OCI-LY7 (cell line): ENCODE results near the gene FRMD3. TPM values are rescaled to one million over a fixed set of nuclear protein-coding genes. Genes with fewer than 3 reads are reported as not detected.

ENCODE experiments used
- BruUV-seq: library from RNA; stranded (reverse); fragments of 400-500 nt; replicated peaks from 2 replicates; lab custom pipeline; 2021; lab: Mats Ljungman, UMichigan
- CTCF ChIA-PET: fragments of 300-600 bp; sonication (Branson Sonifier 250); formaldehyde crosslinking; loops from one replicate; lab custom pipeline; 2022; ENCODE audit warnings: antibody characterized with exemption; ENCODE audit not compliant: unreplicated experiment; lab: Charles Lee
- POLR2A ChIA-PET: fragments of 300-600 bp; sonication (Branson Sonifier 250); formaldehyde crosslinking; loops from one replicate; lab custom pipeline; 2022; ENCODE audit warnings: antibody characterized with exemption; lab: Charles Lee
- DNase-seq: peaks from one replicate; pipeline ENCODE4 v3.0.0-alpha.2; 2015; ENCODE audit warnings: low spot score
- H2AFZ ChIP-seq: fragments of 200-600 bp; sonication (generic), shearing (Covaris generic); 2 replicates; pipeline ENCODE4 v1.6.1; 2014; ENCODE audit warnings: mild to moderate bottlenecking, antibody characterized with exemption, low read length, moderate library complexity
- H3K27ac ChIP-seq: fragments of 200-600 bp; sonication (generic); 2 replicates; pipeline ENCODE4 v1.5.1; 2014; ENCODE audit warnings: mixed run types, low read depth, mild to moderate bottlenecking, moderate library complexity, low read length, inconsistent platforms; ENCODE audit not compliant: poor library complexity, severe bottlenecking
- H3K36me3 ChIP-seq: fragments of 200-600 bp; sonication (generic); 2 replicates; pipeline ENCODE4 v1.6.1; 2014; ENCODE audit warnings: mild to moderate bottlenecking, antibody characterized with exemption, low read length, moderate library complexity, mixed read lengths; ENCODE audit not compliant: insufficient read depth
- H3K4me1 ChIP-seq: fragments of 200-600 bp; sonication (generic); 2 replicates; pipeline ENCODE4 v1.5.1; 2014; ENCODE audit warnings: mild to moderate bottlenecking, low read length; ENCODE audit not compliant: insufficient read depth, poor library complexity, severe bottlenecking
- H3K4me2 ChIP-seq: fragments of 200-600 bp; sonication (generic); 2 replicates; pipeline ENCODE4 v1.6.1; 2014; ENCODE audit warnings: mild to moderate bottlenecking, low read length
- H3K4me3 ChIP-seq: fragments of 200-600 bp; sonication (generic); 2 replicates; pipeline ENCODE4 v1.5.1; 2014; ENCODE audit warnings: mild to moderate bottlenecking, low read depth, low read length; ENCODE audit not compliant: poor library complexity, severe bottlenecking
- H3K79me2 ChIP-seq: fragments of 200-600 bp; sonication (generic); 2 replicates; pipeline ENCODE4 v1.6.1; 2016; ENCODE audit warnings: low read depth, mild to moderate bottlenecking, low read length, moderate library complexity, mixed read lengths; ENCODE audit not compliant: insufficient read depth
- H3K9me2 ChIP-seq: fragments of 200-600 bp; sonication (generic); 2 replicates; pipeline ENCODE4 v1.6.1; 2016; ENCODE audit warnings: mild to moderate bottlenecking, low read length, mixed read lengths; ENCODE audit not compliant: insufficient read depth
- H3K9me3 ChIP-seq: fragments of 200-600 bp; sonication (generic); 2 replicates; pipeline ENCODE4 v1.6.1; 2014; ENCODE audit warnings: mild to moderate bottlenecking, mixed run types, low read length, mixed read lengths
- H4K20me1 ChIP-seq: fragments of 200-600 bp; sonication (generic); 2 replicates; pipeline ENCODE4 v1.6.1; 2014; ENCODE audit warnings: mild to moderate bottlenecking, antibody characterized with exemption, low read length, moderate library complexity, mixed read lengths; ENCODE audit not compliant: insufficient read depth
- CTCF ChIP-seq: fragments of 200-600 bp; sonication (generic); conservative IDR thresholded peaks from 2 replicates; pipeline ENCODE4 v1.5.1; 2014; ENCODE audit warnings: mild to moderate bottlenecking, antibody characterized with exemption, low read length, moderate library complexity, mixed read lengths
- EZH2phosphoT487 ChIP-seq: fragments of 200-600 bp; sonication (generic); IDR thresholded peaks from 2 replicates; pipeline ENCODE4 v1.6.1; 2018; ENCODE audit warnings: low read depth, borderline replicate concordance, mild to moderate bottlenecking, mixed run types, antibody characterized with exemption, low read length, moderate library complexity, mixed read lengths
- intact Hi-C: fragments of 100-400 bp; cut with micrococcal nuclease; formaldehyde crosslinking; loops from one replicate; pipeline ENCODE4 v1.10.0; 2022; ENCODE audit not compliant: unreplicated experiment
- total RNA-seq, 2 experiments: library from RNA; depleted of rRNA in 1 of 2; stranded (reverse); fragments of >200 nt in 1 of 2; shearing (Covaris generic) in 1 of 2; gene quantifications; 2 replicates each; pipeline ENCODE4 v1.2.3, GENCODE V29; 2014 to 2022

FRMD3 gene
- total RNA-seq, 2 experiments from 2014 or later, result 0.48 to 1.4 TPM

GRCh38 chr9:83457005-83457404 is 81.2 kb downstream of the FRMD3 start:
- ChIA-PET POLR2A (no interaction called here), CTCF (no interaction called here)
- no peak overlapping the region for H3K27ac ChIP-seq
- H2AFZ ChIP-seq, result no peak overlapping the region
- no peaks in the 10 kb centered on the region for H3K36me3 ChIP-seq
- H3K4me2 ChIP-seq, result no peak overlapping the region
- H3K4me3 ChIP-seq, result no peak overlapping the region
- no peaks in the 10 kb centered on the region for H3K9me3 ChIP-seq
- H3K9me2 ChIP-seq, result no peaks in the 10 kb centered on the region
- intact Hi-C loops, result no loop called here
- no TSS peak for BruUV-seq
- no peak for TF ChIP-seq EZH2phosphoT487
- TF ChIP-seq CTCF, result no peak
- no peaks in the 10 kb centered on the region for H3K79me2 ChIP-seq
- no peaks in the 10 kb centered on the region for H4K20me1 ChIP-seq
- no peak for DNase-seq
- H3K4me1 ChIP-seq, result no peaks in the 10 kb centered on the region

DNA sequence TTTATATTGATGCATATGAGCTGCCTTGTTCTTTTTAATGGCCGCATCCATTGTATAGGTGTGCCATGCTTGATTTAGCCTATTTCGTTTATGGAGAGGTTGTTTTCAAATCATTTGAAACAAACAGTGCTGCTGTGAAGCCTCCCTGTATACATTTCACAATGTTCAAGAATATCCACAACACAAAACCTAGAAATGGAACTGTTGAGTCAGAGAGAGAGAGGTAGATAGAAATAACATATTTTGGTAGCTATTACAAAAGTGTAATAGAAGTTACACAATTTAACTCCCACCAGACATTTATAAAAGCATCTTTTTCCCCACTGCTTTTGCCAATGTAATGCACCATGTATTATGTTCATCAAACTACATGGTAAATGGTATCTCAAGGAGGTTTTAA is 82.0 kb downstream of the FRMD3 start:
- intact Hi-C loops, result no loop called here
- no peak overlapping the region for H3K4me2 ChIP-seq
- no peaks in the 10 kb centered on the region for H3K36me3 ChIP-seq
- no TSS peak for BruUV-seq
- no peaks in the 10 kb centered on the region for H3K4me1 ChIP-seq
- no peak overlapping the region for H3K4me3 ChIP-seq
- DNase-seq, result no peak
- TF ChIP-seq EZH2phosphoT487 (no peak), CTCF (no peak)
- no peaks in the 10 kb centered on the region for H4K20me1 ChIP-seq
- H3K27ac ChIP-seq, result no peak overlapping the region
- no peaks in the 10 kb centered on the region for H3K9me3 ChIP-seq
- no peak overlapping the region for H2AFZ ChIP-seq
- ChIA-PET POLR2A (no interaction called here), CTCF (no interaction called here)
- H3K79me2 ChIP-seq, result no peaks in the 10 kb centered on the region
- H3K9me2 ChIP-seq, result no peaks in the 10 kb centered on the region

- Histone ChIP-seq H3K27ac (no peak overlapping the region), H3K9me3 (no peaks in the 10 kb centered on the region), H2AFZ (no peak overlapping the region), H3K4me2 (no peak overlapping the region), H3K79me2 (no peaks in the 10 kb centered on the region), H3K36me3 (no peaks in the 10 kb centered on the region), H3K9me2 (no peaks in the 10 kb centered on the region), H3K4me1 (no peaks in the 10 kb centered on the region), H3K4me3 (no peak overlapping the region), H4K20me1 (no peaks in the 10 kb centered on the region)
- intact Hi-C loops, result no loop called here
- DNase-seq, result no peak
- POLR2A ChIA-PET, result interaction anchor here (0.5 kb wide), 1 partner anchor 320 kb away, joined by 3 read pairs; no protein-coding TSS in a partner anchor
- BruUV-seq, result no TSS peak
- CTCF ChIA-PET, result no interaction called here
- TF ChIP-seq CTCF, result no peak
- no peak for TF ChIP-seq EZH2phosphoT487
Measured at GRCh38 chr9:83454076-83454475, 84.1 kb downstream of the FRMD3 start.
